ENCODE results near the gene SLC6A17.

GRCh38 chr1:110190282-110190929, 40.1 kb downstream of the SLC6A17 start:
- no peak for TF ChIP-seq CTCF (IDR thresholded peaks at IDR 0.05)
- TF ChIP-seq POLR2A (IDR thresholded peaks at IDR 0.05), result no peak
- TF ChIP-seq POLR2AphosphoS5 (IDR thresholded peaks at IDR 0.05), result no peak

All from prostate gland (tissue), 2 donors.